ENCODE measurements around the gene PLAAT2.

GRCh38 chr11:63592975-63593395 lies 29.8 kb upstream of the PLAAT2 start:
- TF ChIP-seq CTCF (IDR thresholded peaks at IDR 0.05) (peak; percentile 54), PBX3 (IDR thresholded peaks at IDR 0.05) (no peak), MAX (IDR thresholded peaks at IDR 0.05; ENCODE audit: low read depth) (no peak), NFIC (IDR thresholded peaks at IDR 0.05; ENCODE audit: borderline replicate concordance) (no peak), GABPA (IDR thresholded peaks at IDR 0.05; ENCODE audit: low read depth) (no peak), ELF1 (IDR thresholded peaks at IDR 0.05) (no peak)
